ENCODE data around the gene WDR33. TPM values are rescaled to one million over a fixed set of nuclear protein-coding genes. Genes with fewer than 3 reads are reported as not detected.
A peak's percentile ranks its signal among the peaks of the same experiment; 100 is the strongest.

The WDR33 gene
- total and polyA plus RNA-seq, 8 donors: 7.9 to 99.9 (median 20.3) TPM

- intact Hi-C loops (cut with DNase I; ENCODE audit: low total_unique reads): no loop called here
- H3K27me3 ChIP-seq: peaks cover 0 to 36% (median 14%) of the 10 kb centered on the region in 3 donors
- WGBS, 5 donors: 69 to 95% (median 87%) methylated on average over 6 of the region's 6 CpGs
- DNase-seq: no peak
- H3K9me3 ChIP-seq: no peaks in the 10 kb centered on the region
- H3K4me1 ChIP-seq: peaks cover 19 to 74% (median 47%) of the 10 kb centered on the region in 4 donors
- peak overlapping the region; percentile 35 to 84 (median 76) for H3K27ac ChIP-seq
- no peaks in the 10 kb centered on the region for H3K36me3 ChIP-seq
- TF ChIP-seq POLR2AphosphoS5 (IDR thresholded peaks at IDR 0.05) (no peak), EP300 (IDR thresholded peaks at IDR 0.05) (no peak), CTCF (IDR thresholded peaks at IDR 0.05) (no peak), POLR2A (IDR thresholded peaks at IDR 0.05) (no peak)
- H3K4me3 ChIP-seq: peak overlapping the region; percentile 36 to 43 (median 40)
These were observed 146.1 kb downstream of the WDR33 start for GRCh38 chr2:127664895-127665225.

- peaks cover 19 to 78% (median 50%) of the 10 kb centered on the region in 4 donors for H3K4me1 ChIP-seq
These were observed 146.7 kb downstream of the WDR33 start for GRCh38 chr2:127664065-127664894.

GRCh38 chr2:127663566-127664064, 147.4 kb downstream of the WDR33 start:
- 64 to 76% (median 67%) methylated on average over 5 to 6 of the region's 6 CpGs for WGBS, 5 donors
- Histone ChIP-seq H3K27me3 (peaks cover 0 to 36% (median 14%) of the 10 kb centered on the region in 3 donors), H3K9me3 (no peaks in the 10 kb centered on the region), H3K4me1 (peaks cover 19 to 79% (median 53%) of the 10 kb centered on the region in 4 donors), H3K4me3 (peak overlapping the region; percentile 36 to 43 (median 40)), H3K36me3 (no peaks in the 10 kb centered on the region), H3K27ac (peak overlapping the region in 4 of 5 donors; percentile 72 to 84 (median 76))
- no peak for DNase-seq
- intact Hi-C loops (cut with DNase I; ENCODE audit: low total_unique reads): no loop called here
- no peak for TF ChIP-seq POLR2AphosphoS5 (IDR thresholded peaks at IDR 0.05)
- no peak for TF ChIP-seq EP300 (IDR thresholded peaks at IDR 0.05)
- TF ChIP-seq POLR2A (IDR thresholded peaks at IDR 0.05): no peak
- no peak for TF ChIP-seq CTCF (IDR thresholded peaks at IDR 0.05)

More at GRCh38 chr2:127664065-127664894, 146.7 kb downstream of the WDR33 start:
- H3K9me3 ChIP-seq: no peaks in the 10 kb centered on the region
- peaks cover 0 to 36% (median 14%) of the 10 kb centered on the region in 3 donors for H3K27me3 ChIP-seq
- TF ChIP-seq CTCF (IDR thresholded peaks at IDR 0.05) (no peak), POLR2A (IDR thresholded peaks at IDR 0.05) (no peak), POLR2AphosphoS5 (IDR thresholded peaks at IDR 0.05) (no peak), EP300 (IDR thresholded peaks at IDR 0.05) (no peak)
- peak overlapping the region; percentile 35 to 84 (median 76) for H3K27ac ChIP-seq
- 10 to 20% (median 14%) methylated on average over 26 to 69 of the region's 69 CpGs for WGBS, 5 donors
- no peaks in the 10 kb centered on the region for H3K36me3 ChIP-seq
- intact Hi-C loops (cut with DNase I; ENCODE audit: low total_unique reads): no loop called here
- H3K4me3 ChIP-seq: peak overlapping the region; percentile 36 to 43 (median 40)
- peak in 1 of 2 donors; percentile 49 for DNase-seq

GRCh38 chr2:127662937-127663565, 147.9 kb downstream of the WDR33 start:
- DNase-seq: no peak
- peaks cover 0 to 36% (median 14%) of the 10 kb centered on the region in 3 donors for H3K27me3 ChIP-seq
- H3K4me3 ChIP-seq: peak overlapping the region in 3 of 4 donors; percentile 3 to 42 (median 36)
- H3K4me1 ChIP-seq: peaks cover 19 to 79% (median 57%) of the 10 kb centered on the region in 4 donors
- intact Hi-C loops (cut with DNase I; ENCODE audit: low total_unique reads): no loop called here
- WGBS, 5 donors: 63 to 79% (median 76%) methylated on average over 8 to 9 of the region's 9 CpGs
- H3K27ac ChIP-seq: peak overlapping the region in 4 of 5 donors; percentile 72 to 84 (median 76)
- H3K36me3 ChIP-seq: no peaks in the 10 kb centered on the region
- H3K9me3 ChIP-seq: no peaks in the 10 kb centered on the region
- no peak for TF ChIP-seq CTCF (IDR thresholded peaks at IDR 0.05)
- no peak for TF ChIP-seq POLR2AphosphoS5 (IDR thresholded peaks at IDR 0.05)
- TF ChIP-seq EP300 (IDR thresholded peaks at IDR 0.05): no peak
- TF ChIP-seq POLR2A (IDR thresholded peaks at IDR 0.05): no peak
